ENCODE data around the gene ZMAT3. TPM values are rescaled to one million over a fixed set of nuclear protein-coding genes. Genes with fewer than 3 reads are reported as not detected.
A peak's percentile ranks its signal among the peaks of the same experiment; 100 is the strongest.

Gene ZMAT3
- total and polyA plus RNA-seq, 2 of the 4 experiments (the other 2 are of a cell fraction) = 11.7 to 14.3 TPM

- Histone ChIP-seq H3K9ac (ENCODE audit: low read depth, low read length) (no peak overlapping the region), H2AFZ (replicated peaks; ENCODE audit: low read length, poor library complexity) (no peak overlapping the region), H3K4me2 (ENCODE audit: low read depth, low read length) (peak overlapping the region; percentile 52; the same call in 1 of the 2 replicates), H4K5ac (ENCODE audit: low read depth, low read length) (no peak overlapping the region), H3K36me3 (ENCODE audit: control insufficient read depth, insufficient read depth, low read length) (peaks cover 12% of the 10 kb centered on the region), H3K23ac (ENCODE audit: low read depth, low read length) (no peak overlapping the region), H3K9me1 (ENCODE audit: insufficient read depth, low read length) (peaks cover 13% of the 10 kb centered on the region), H3K27ac (ENCODE audit: insufficient read depth, low read length) (no peak overlapping the region), H2AK5ac (ENCODE audit: low read depth, low read length) (no peak overlapping the region), H3K18ac (ENCODE audit: low read depth, low read length) (no peak overlapping the region), H2BK20ac (ENCODE audit: low read depth, low read length) (no peak overlapping the region), H4K8ac (ENCODE audit: low read depth in 2 of 2, low read length in 2 of 2) (no peak overlapping the region), H2BK5ac (ENCODE audit: low read depth, low read length, poor library complexity, severe bottlenecking) (peak overlapping the region; percentile 12), H2BK120ac (ENCODE audit: low read depth, low read length) (no peak overlapping the region), H4K91ac (ENCODE audit: insufficient read depth, low read depth, low read length) (peak overlapping the region; percentile 31; the same call in 1 of the 2 replicates), H3K27me3 (ENCODE audit: control insufficient read depth, insufficient read depth, low read length) (no peaks in the 10 kb centered on the region), H4K20me1 (ENCODE audit: insufficient read depth, low read length) (peaks cover 50% of the 10 kb centered on the region), H3K79me1 (ENCODE audit: low read depth in 1 of 2, low read length in 2 of 2) (peaks cover 26 to 53% of the 10 kb centered on the region in 2 experiments), H3K4me3 (ENCODE audit: insufficient read depth, low read depth, low read length) (no peak overlapping the region), H2AK9ac (replicated peaks; ENCODE audit: low read depth, low read length, poor library complexity) (no peak overlapping the region), H3K4me1 (ENCODE audit: control insufficient read depth, insufficient read depth, low read length) (peaks cover 14% of the 10 kb centered on the region), H3K56ac (ENCODE audit: extremely low read depth, insufficient read depth, low read length) (no peak overlapping the region), H3K4ac (ENCODE audit: low read depth, low read length) (0 out of 2 replicates have a peak overlapping the region, but pooled peaks have one; percentile 48), H3K14ac (replicated peaks; ENCODE audit: low read depth, low read length) (peak overlapping the region; percentile 36; the same call in 1 of the 2 replicates), H3K9me3 (ENCODE audit: control insufficient read depth, insufficient read depth, low read length) (no peaks in the 10 kb centered on the region), H2BK15ac (ENCODE audit: low read depth, low read length) (no peak overlapping the region)
- ChIA-PET POLR2A (ENCODE audit: unreplicated experiment) (no interaction called here), CTCF (no interaction called here)
- ATAC-seq (ENCODE audit: low read depth) (no peak), DNase-seq (no peak)
- WGBS, 2 experiments (ENCODE audit: extremely low coverage in 2 of 2, insufficient read length in 1 of 2) = 100% methylated on average over 4 of the region's 10 CpGs; no CpG with 5 or more reads in 1 of the 2 experiments
- TF ChIP-seq RFX5 (IDR thresholded peaks at IDR 0.05; ENCODE audit: low read depth, low read length) (no peak), NFE2L2 (IDR thresholded peaks at IDR 0.05; ENCODE audit: low read depth, low read length) (no peak), MAZ (IDR thresholded peaks at IDR 0.05; ENCODE audit: borderline replicate concordance, low read depth, low read length) (no peak), MAFK (IDR thresholded peaks at IDR 0.05; ENCODE audit: low read depth, low read length) (no peak), ELK1 (IDR thresholded peaks at IDR 0.05; ENCODE audit: borderline replicate concordance, low read depth, low read length) (no peak), CEBPB (IDR thresholded peaks at IDR 0.05; ENCODE audit: low read depth, low read length) (no peak), SMC3 (IDR thresholded peaks at IDR 0.05; ENCODE audit: low read depth, low read length) (no peak)
- intact Hi-C loops (cut with micrococcal nuclease) = no loop called here
- in situ Hi-C loops (cut with MboI; ENCODE audit: low sequenced_read_pairs) = no loop called here
- dilution Hi-C loops (cut with HindIII; ENCODE audit: low sequenced_read_pairs, unreplicated experiment) = no loop called here
- BruUV-seq (replicated peaks) = no TSS peak
Observed at GRCh38 chr3:179036626-179037300, 34.8 kb downstream of the ZMAT3 start.

Measured in IMR-90 (cell line).